Type B pancreatic cell (in vitro differentiated cells): ENCODE data around the gene LPCAT1. TPM values are rescaled to one million over a fixed set of nuclear protein-coding genes. Genes with fewer than 3 reads are reported as not detected.
A peak's percentile ranks its signal among the peaks of the same experiment; 100 is the strongest.

ENCODE experiments used
- DNase-seq: peaks from one replicate; pipeline ENCODE4 v3.0.0; 2021; ENCODE audit warnings: mixed read lengths; ENCODE audit not compliant: unreplicated experiment; ENCODE audit errors: extremely low spot score
- H3K27ac Mint-ChIP-seq: 2 replicates; pipeline ENCODE4 v1.8.0; 2021; ENCODE audit warnings: mild to moderate bottlenecking, mixed read lengths
- H3K27me3 Mint-ChIP-seq: 2 replicates; pipeline ENCODE4 v1.8.0; 2021; ENCODE audit warnings: mixed read lengths
- H3K36me3 Mint-ChIP-seq: 2 replicates; pipeline ENCODE4 v1.8.0; 2021; ENCODE audit warnings: mixed read lengths
- H3K4me1 Mint-ChIP-seq: one replicate; pipeline ENCODE4 v1.8.0; 2021; ENCODE audit warnings: mixed read lengths; ENCODE audit not compliant: unreplicated experiment
- H3K4me3 Mint-ChIP-seq: 2 replicates; pipeline ENCODE4 v1.8.0; 2021; ENCODE audit warnings: mild to moderate bottlenecking, mixed read lengths
- H3K9me3 Mint-ChIP-seq: 2 replicates; pipeline ENCODE4 v1.8.0; 2021; ENCODE audit warnings: mixed read lengths
- total RNA-seq: library from RNA; stranded (reverse); gene quantifications from 2 replicates; pipeline ENCODE4 v1.2.1, GENCODE V29; 2021; ENCODE audit warnings: low replicate concordance
- TF ChIP-seq, protein P1 (sequence below): fragments of 200-600 bp; sonication (generic); conservative IDR thresholded peaks from 2 replicates; pipeline ENCODE4 v1.5.0; 2021; ENCODE audit warnings: antibody characterized with exemption, mild to moderate bottlenecking

LPCAT1 gene
- total RNA-seq, 1 donor from 2014 or later, result 91.6 TPM

DNA sequence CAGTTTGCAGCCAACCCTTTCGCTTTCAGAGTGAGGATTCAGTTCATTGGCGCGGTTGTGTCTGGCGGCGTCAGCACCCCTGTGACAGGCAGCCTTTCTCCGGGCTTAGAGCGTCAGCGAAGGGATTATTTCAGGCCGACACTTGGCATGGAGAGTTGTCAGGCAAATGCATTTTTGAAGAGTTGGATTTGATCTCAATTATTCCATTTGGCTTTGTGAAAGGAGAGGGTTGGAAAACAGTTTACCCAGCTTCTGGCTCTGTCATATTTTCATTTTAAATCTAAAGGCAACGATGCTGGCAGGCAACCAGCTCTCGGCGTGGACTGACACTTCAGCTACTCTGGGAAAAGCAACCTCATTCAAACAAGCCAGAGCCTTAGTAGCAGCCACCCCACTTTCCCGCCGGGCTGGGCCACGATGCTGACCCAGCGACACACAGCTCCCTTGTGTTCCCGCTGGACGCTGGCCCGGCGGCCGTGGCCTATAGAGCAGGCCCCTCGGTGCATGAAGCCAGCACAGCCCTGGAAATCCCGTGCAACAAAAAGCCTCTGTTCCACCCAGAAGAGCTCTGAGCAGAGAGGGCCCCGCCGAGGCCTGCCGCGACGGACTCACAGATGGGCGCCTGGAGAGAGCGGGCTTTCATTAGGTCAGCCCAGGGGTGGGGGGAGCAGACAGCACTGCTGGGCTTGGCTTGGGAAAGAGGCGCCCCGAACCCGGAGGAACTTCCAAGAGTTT lies 28.9 kb upstream of the LPCAT1 start:
- H3K27me3 Mint-ChIP-seq, result peaks cover 8% of the 10 kb centered on the region
- H3K4me3 Mint-ChIP-seq, result no peak overlapping the region
- peak; percentile 66 for DNase-seq
- TF ChIP-seq, protein P1, sequence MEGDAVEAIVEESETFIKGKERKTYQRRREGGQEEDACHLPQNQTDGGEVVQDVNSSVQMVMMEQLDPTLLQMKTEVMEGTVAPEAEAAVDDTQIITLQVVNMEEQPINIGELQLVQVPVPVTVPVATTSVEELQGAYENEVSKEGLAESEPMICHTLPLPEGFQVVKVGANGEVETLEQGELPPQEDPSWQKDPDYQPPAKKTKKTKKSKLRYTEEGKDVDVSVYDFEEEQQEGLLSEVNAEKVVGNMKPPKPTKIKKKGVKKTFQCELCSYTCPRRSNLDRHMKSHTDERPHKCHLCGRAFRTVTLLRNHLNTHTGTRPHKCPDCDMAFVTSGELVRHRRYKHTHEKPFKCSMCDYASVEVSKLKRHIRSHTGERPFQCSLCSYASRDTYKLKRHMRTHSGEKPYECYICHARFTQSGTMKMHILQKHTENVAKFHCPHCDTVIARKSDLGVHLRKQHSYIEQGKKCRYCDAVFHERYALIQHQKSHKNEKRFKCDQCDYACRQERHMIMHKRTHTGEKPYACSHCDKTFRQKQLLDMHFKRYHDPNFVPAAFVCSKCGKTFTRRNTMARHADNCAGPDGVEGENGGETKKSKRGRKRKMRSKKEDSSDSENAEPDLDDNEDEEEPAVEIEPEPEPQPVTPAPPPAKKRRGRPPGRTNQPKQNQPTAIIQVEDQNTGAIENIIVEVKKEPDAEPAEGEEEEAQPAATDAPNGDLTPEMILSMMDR, result no peak
- H3K9me3 Mint-ChIP-seq, result no peaks in the 10 kb centered on the region
- no peaks in the 10 kb centered on the region for H3K4me1 Mint-ChIP-seq
- no peaks in the 10 kb centered on the region for H3K36me3 Mint-ChIP-seq
- H3K27ac Mint-ChIP-seq, result no peak overlapping the region

DNA sequence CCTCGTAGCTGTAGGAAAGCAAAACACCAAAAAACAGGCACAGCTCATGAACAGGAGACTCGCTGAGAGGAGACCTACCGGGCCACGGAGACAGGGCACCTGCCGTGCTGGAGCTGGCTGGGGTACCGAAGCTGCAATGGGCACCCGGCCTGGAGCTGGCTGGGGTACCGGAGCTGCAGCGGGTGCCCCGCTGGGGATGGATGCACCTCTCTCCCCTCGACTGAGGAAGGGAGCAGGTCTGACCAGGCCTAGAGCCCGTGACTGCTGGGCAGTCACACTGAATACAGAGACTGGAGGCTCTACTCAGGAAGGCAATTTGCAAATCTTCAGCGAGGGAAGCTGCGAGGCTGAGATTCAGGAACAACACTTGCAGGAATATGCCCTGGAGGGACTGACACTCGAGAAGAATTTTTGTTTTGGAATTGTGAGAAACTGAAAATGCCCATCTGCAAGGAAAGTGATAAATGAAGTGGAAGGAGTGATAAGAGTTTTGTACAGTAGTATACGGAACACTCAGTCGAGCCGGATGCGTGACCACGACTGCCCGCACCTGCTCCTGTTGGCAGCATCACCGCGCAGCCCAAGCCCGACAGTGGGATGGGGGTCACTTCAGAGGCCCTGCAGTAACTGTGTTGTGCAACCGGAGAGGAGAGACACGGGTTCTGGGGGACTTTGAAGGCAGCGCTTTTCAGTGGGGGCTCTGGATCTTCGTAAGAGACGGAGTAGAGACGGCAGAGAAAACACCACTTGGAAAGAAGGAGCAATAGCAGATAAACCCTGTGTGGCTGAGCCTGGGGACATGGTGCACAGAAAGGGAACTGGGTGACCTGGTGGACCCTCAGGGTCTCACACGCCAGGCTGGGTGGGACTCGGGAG lies 27.9 kb upstream of the LPCAT1 start:
- Mint-ChIP-seq H3K36me3 (no peaks in the 10 kb centered on the region), H3K27me3 (peaks cover 8% of the 10 kb centered on the region), H3K4me3 (no peak overlapping the region), H3K4me1 (no peaks in the 10 kb centered on the region), H3K9me3 (no peaks in the 10 kb centered on the region), H3K27ac (no peak overlapping the region)
- peak; percentile 50 for DNase-seq
- TF ChIP-seq, protein P1, result no peak

DNA sequence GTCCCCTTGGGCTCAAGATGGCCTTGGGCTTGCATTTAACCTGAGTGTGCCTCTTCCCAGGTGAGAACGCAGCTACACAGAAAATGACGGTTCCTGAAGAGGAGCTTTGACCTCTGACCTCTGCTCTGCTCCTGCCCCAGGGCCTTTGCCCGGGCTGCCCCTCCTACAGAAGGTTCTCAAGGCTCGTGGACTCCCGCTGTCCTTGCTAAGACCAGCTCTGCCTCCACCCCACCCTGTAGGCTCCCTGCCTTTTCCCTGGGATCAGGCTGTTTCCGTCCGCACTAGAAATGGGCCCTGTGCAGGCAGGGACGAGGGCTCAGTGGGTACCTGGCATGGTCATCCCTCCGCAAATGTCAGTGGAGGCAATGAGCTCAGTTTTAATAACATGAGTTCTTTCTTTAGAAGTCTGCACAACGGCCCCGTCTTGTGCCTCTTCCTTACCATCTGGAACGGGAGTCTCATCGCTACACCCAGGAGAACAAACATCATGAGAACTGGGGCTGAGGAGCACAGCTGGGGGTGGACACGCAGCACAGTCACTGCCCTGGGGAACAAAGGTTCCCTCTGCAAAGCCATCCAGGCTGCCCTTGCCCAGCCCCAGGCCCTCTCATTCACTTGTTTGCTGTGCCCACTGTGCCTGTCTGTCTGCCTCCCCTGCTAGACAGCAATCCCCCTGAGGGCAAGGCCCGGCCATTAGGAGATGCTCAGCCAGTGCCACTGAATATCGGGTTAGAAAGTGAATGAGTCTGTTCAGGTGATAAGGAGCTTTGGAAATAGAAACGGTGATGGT lies 26.7 kb upstream of the LPCAT1 start:
- H3K9me3 Mint-ChIP-seq, result no peaks in the 10 kb centered on the region
- no peak overlapping the region for H3K4me3 Mint-ChIP-seq
- no peaks in the 10 kb centered on the region for H3K4me1 Mint-ChIP-seq
- peak; percentile 62 for DNase-seq
- H3K27ac Mint-ChIP-seq, result no peak overlapping the region
- peaks cover 13% of the 10 kb centered on the region for H3K27me3 Mint-ChIP-seq
- H3K36me3 Mint-ChIP-seq, result no peaks in the 10 kb centered on the region
- TF ChIP-seq, protein P1, result no peak

DNA sequence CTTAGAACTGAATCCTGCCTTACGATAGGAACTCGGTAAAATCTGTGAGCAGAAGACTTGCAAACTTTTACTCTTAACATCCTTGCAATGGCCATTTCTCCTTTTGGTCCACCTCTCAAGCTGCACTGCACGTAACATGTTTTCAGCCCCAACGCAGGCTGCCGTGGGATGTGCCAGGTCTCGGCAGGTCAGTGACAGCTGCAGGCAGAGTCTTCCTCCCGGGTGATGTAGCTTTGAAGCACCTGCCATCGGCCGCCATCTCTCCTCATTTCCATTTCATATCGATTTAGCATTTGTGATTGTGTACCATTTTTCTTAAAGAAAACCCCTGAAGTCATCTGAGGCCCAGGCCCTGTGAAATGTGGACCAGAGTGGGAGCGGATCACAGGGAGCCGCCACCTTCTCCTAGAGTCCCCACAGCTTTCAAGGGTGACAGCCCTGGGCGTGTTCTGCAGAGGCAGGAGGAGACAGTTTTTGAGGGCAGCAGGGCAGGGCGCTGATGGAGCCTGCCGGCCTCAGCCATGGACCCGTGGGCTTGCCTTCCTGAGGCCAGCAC lies 25.8 kb upstream of the LPCAT1 start:
- H3K27me3 Mint-ChIP-seq, result peaks cover 20% of the 10 kb centered on the region
- TF ChIP-seq, protein P1, result no peak
- no peak for DNase-seq
- no peak overlapping the region for H3K4me3 Mint-ChIP-seq
- H3K9me3 Mint-ChIP-seq, result no peaks in the 10 kb centered on the region
- no peaks in the 10 kb centered on the region for H3K36me3 Mint-ChIP-seq
- no peak overlapping the region for H3K27ac Mint-ChIP-seq
- H3K4me1 Mint-ChIP-seq, result no peaks in the 10 kb centered on the region

DNA sequence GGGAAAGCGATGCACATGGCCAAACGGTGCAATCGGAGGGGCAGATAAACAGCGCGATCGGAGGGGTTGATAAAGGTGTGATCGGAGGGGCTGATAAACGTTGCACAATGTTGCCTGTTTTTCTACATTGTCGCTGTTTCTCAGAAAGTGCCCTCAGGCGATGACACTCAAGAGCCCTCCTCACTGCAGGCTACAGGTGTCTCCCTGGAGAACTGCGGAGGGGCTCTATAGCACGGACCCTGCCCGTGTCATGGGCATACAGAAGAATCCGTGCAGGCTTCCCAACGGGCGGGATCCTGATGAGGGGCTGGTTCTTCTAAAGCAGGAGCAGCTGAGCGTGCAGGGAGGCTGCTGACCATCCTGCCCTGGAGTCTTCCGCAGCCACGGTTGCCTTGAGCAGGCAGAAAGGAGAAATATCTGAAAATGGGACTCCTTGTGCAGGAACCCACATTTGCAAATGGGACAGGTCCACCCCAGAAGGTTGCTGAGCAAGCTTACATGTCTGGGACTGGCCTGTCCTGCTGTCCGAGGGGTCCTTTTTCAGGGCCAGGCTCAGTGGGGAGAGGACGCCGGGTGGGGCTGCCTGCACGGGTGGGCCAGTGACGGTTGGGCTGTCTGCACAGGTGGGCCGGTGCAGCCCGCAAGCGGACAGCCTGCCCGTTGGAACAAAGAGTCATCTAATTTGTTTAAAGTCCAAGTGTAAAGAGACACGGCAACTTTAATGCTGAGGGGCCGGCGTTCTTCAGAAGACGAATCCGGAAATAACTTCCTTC lies 25.1 kb upstream of the LPCAT1 start:
- DNase-seq, result peak; percentile 68
- no peaks in the 10 kb centered on the region for H3K36me3 Mint-ChIP-seq
- no peaks in the 10 kb centered on the region for H3K9me3 Mint-ChIP-seq
- H3K4me3 Mint-ChIP-seq, result no peak overlapping the region
- peaks cover 20% of the 10 kb centered on the region for H3K27me3 Mint-ChIP-seq
- no peak overlapping the region for H3K27ac Mint-ChIP-seq
- TF ChIP-seq, protein P1, result no peak
- no peaks in the 10 kb centered on the region for H3K4me1 Mint-ChIP-seq
